Panc1 (cell line): ENCODE data around the gene ZRANB3. TPM values are rescaled to one million over a fixed set of nuclear protein-coding genes. Genes with fewer than 3 reads are reported as not detected.

Experiments
- ATAC-seq: fragments of 200-7000 bp; cut with Tn5 transposase; 2 replicates; pipeline ENCODE4 v1.9.1; 2020; ENCODE audit warnings: mild to moderate bottlenecking, moderate library complexity
- BruUV-seq: library from RNA; stranded (reverse); fragments of 400-500 nt; replicated peaks from 2 replicates; lab custom pipeline; 2021; lab: Mats Ljungman, UMichigan
- CTCF ChIA-PET: fragments of 300-600 bp; sonication (Branson Sonifier 250); formaldehyde crosslinking; loops from one replicate; lab custom pipeline; 2022; ENCODE audit warnings: antibody characterized with exemption; lab: Charles Lee
- POLR2A ChIA-PET: fragments of 300-600 bp; sonication (Branson Sonifier 250); formaldehyde crosslinking; loops from one replicate; lab custom pipeline; 2022; ENCODE audit warnings: antibody characterized with exemption; lab: Charles Lee
- DNase-seq: peaks from one replicate; pipeline ENCODE4 v3.0.0-alpha.2; 2010; ENCODE audit warnings: low read depth, low spot score
- H3K27ac ChIP-seq: 2 replicates; pipeline ENCODE4 v1.5.1; 2011; ENCODE audit warnings: mild to moderate bottlenecking, low read length, inconsistent platforms
- H3K27me3 ChIP-seq: fragments of 200-500 bp; sonication (Bioruptor generic); 2 replicates; pipeline ENCODE4 v1.6.0; 2014; ENCODE audit warnings: low read length, inconsistent platforms; ENCODE audit not compliant: control insufficient read depth, insufficient read depth
- H3K36me3 ChIP-seq: fragments of 200-500 bp; sonication (Bioruptor generic); 2 replicates; pipeline ENCODE4 v1.5.1; 2014; ENCODE audit warnings: inconsistent platforms, mild to moderate bottlenecking, low read length, moderate library complexity; ENCODE audit not compliant: control insufficient read depth, insufficient read depth
- H3K4me1 ChIP-seq: 2 replicates; pipeline ENCODE4 v1.5.1; 2011; ENCODE audit warnings: inconsistent platforms, mild to moderate bottlenecking, low read length, moderate library complexity; ENCODE audit not compliant: control insufficient read depth, insufficient read depth
- H3K4me3 ChIP-seq, 2 experiments: 2 replicates each; pipeline ENCODE4 v1.5.1; 2011 to 2012; ENCODE audit warnings: low read depth in 2 of 2, low read length in 2 of 2, mild to moderate bottlenecking in 2 of 2, inconsistent platforms in 1 of 2, moderate library complexity in 1 of 2
- H3K9me3 ChIP-seq: fragments of 200-500 bp; sonication (Bioruptor generic); 2 replicates; pipeline ENCODE4 v1.5.1; 2014; ENCODE audit warnings: low read depth, mild to moderate bottlenecking, inconsistent platforms, low read length, moderate library complexity; ENCODE audit not compliant: control insufficient read depth, insufficient read depth
- CTCF ChIP-seq: fragments of 450-650 bp; IDR thresholded peaks from 2 replicates; pipeline ENCODE4 v1.5.1; 2017; ENCODE audit warnings: mild to moderate bottlenecking
- POLR2AphosphoS5 ChIP-seq: IDR thresholded peaks from 2 replicates; pipeline ENCODE4 v1.6.1; 2012; ENCODE audit warnings: mild to moderate bottlenecking, low read depth, low read length, moderate library complexity
- REST ChIP-seq, 2 experiments: IDR thresholded peaks; 2 replicates each; pipeline ENCODE4 v1.6.1; 2011 to 2012; ENCODE audit warnings: low read depth in 2 of 2, control low read depth in 1 of 2, low read length in 1 of 2, mild to moderate bottlenecking in 1 of 2, moderate library complexity in 1 of 2; ENCODE audit not compliant: insufficient read depth in 1 of 2
- SIN3A ChIP-seq: IDR thresholded peaks from 2 replicates; pipeline ENCODE4 v1.6.1; 2012; ENCODE audit warnings: low read depth, mild to moderate bottlenecking, low read length, moderate library complexity, borderline replicate concordance; ENCODE audit not compliant: insufficient read depth
- TCF7L2 ChIP-seq: IDR thresholded peaks from 2 replicates; pipeline ENCODE4 v1.6.1; 2011; ENCODE audit warnings: mild to moderate bottlenecking, low read depth, low read length, inconsistent platforms
- in situ Hi-C: cut with HindIII; loops from 2 replicates; pipeline ENCODE4 v1.10.0; 2016; ENCODE audit warnings: low sequenced_read_pairs, low pct_unique_long_range_greater_than_20kb
- intact Hi-C: fragments of 100-400 bp; cut with micrococcal nuclease; formaldehyde crosslinking; loops from one replicate; pipeline ENCODE4 v1.10.0; 2022; ENCODE audit not compliant: unreplicated experiment
- total RNA-seq: library from RNA; stranded (reverse); gene quantifications from one replicate; pipeline ENCODE4 v1.2.1, GENCODE V29; 2021; ENCODE audit not compliant: unreplicated experiment

Gene ZRANB3
- total RNA-seq, 1 experiment from 2014 or later: 11.7 TPM

GRCh38 chr2:135255208-135255607 lies 275.8 kb downstream of the ZRANB3 start:
- TF ChIP-seq REST (IDR thresholded peaks at IDR 0.05; ENCODE audit: insufficient read depth in 1 of 2, low read depth in 2 of 2, low read length in 1 of 2) (no peak), TCF7L2 (no peak), POLR2AphosphoS5 (no peak), SIN3A (no peak), CTCF (no peak)
- intact Hi-C loops (no loop called here), in situ Hi-C loops (no loop called here)
- Histone ChIP-seq H3K27ac (no peak overlapping the region), H3K9me3 (no peaks in the 10 kb centered on the region), H3K4me1 (no peaks in the 10 kb centered on the region), H3K4me3 (no peak overlapping the region), H3K36me3 (no peaks in the 10 kb centered on the region), H3K27me3 (no peaks in the 10 kb centered on the region)
- ATAC-seq (no peak), DNase-seq (no peak)
- CTCF ChIA-PET: no interaction called here
- no TSS peak for BruUV-seq
- POLR2A ChIA-PET: no interaction called here

- intact Hi-C loops: no loop called here
- DNase-seq: no peak
- no TSS peak for BruUV-seq
- H3K27ac ChIP-seq: no peak overlapping the region
- no peak for ATAC-seq
- TF ChIP-seq CTCF (no peak), REST (IDR thresholded peaks at IDR 0.05; ENCODE audit: insufficient read depth in 1 of 2, low read depth in 2 of 2, low read length in 1 of 2) (no peak), TCF7L2 (no peak), POLR2AphosphoS5 (no peak), SIN3A (no peak)
- H3K36me3 ChIP-seq: no peaks in the 10 kb centered on the region
- in situ Hi-C loops: no loop called here
- no peaks in the 10 kb centered on the region for H3K9me3 ChIP-seq
- H3K4me3 ChIP-seq: no peak overlapping the region
- CTCF ChIA-PET: no interaction called here
- no peaks in the 10 kb centered on the region for H3K27me3 ChIP-seq
- H3K4me1 ChIP-seq: no peaks in the 10 kb centered on the region
- POLR2A ChIA-PET: no interaction called here
Observed at GRCh38 chr2:135252805-135253458, 278.1 kb downstream of the ZRANB3 start.
